ENCODE results near the gene C9orf57. TPM values are rescaled to one million over a fixed set of nuclear protein-coding genes. Genes with fewer than 3 reads are reported as not detected.

C9orf57 gene
- total and polyA plus RNA-seq, 9 of the 15 experiments (the other 6 are each of a cell fraction or from before 2014, with no cell fraction given), result not detected

DNA sequence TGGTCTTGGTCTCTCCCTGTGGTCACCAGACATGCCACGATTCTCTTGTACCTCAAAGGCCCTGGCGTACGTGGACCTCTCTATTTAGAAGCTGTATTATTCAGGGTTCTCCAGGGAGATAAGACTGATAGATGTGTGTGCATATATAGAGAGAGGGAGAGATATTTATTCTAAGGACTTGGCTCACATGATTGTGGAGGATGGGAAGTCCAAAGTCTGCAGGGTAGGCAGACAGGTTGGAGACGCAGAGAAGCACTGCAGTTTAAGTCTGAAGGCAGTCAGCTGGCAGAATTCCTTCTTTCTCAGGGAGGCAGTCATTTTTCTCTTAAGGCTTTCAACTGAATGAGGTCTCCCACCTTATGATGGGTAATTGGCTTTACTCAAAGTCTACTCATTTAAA lies 16.3 kb downstream of the C9orf57 start (continued):
- TF ChIP-seq, protein P1, sequence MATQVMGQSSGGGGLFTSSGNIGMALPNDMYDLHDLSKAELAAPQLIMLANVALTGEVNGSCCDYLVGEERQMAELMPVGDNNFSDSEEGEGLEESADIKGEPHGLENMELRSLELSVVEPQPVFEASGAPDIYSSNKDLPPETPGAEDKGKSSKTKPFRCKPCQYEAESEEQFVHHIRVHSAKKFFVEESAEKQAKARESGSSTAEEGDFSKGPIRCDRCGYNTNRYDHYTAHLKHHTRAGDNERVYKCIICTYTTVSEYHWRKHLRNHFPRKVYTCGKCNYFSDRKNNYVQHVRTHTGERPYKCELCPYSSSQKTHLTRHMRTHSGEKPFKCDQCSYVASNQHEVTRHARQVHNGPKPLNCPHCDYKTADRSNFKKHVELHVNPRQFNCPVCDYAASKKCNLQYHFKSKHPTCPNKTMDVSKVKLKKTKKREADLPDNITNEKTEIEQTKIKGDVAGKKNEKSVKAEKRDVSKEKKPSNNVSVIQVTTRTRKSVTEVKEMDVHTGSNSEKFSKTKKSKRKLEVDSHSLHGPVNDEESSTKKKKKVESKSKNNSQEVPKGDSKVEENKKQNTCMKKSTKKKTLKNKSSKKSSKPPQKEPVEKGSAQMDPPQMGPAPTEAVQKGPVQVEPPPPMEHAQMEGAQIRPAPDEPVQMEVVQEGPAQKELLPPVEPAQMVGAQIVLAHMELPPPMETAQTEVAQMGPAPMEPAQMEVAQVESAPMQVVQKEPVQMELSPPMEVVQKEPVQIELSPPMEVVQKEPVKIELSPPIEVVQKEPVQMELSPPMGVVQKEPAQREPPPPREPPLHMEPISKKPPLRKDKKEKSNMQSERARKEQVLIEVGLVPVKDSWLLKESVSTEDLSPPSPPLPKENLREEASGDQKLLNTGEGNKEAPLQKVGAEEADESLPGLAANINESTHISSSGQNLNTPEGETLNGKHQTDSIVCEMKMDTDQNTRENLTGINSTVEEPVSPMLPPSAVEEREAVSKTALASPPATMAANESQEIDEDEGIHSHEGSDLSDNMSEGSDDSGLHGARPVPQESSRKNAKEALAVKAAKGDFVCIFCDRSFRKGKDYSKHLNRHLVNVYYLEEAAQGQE (IDR thresholded peaks at IDR 0.05; ENCODE audit: borderline replicate concordance), result no peak
- TF ChIP-seq, protein P1 (CRISPR knock-in tag; IDR thresholded peaks at IDR 0.05; ENCODE audit: low read depth), result no peak
- TF ChIP-seq GTF2F1 (IDR thresholded peaks at IDR 0.05; ENCODE audit: low read depth, low read length), result no peak
- TF ChIP-seq ZNF785 (CRISPR knock-in tag; IDR thresholded peaks at IDR 0.05), result no peak
- no peak for TF ChIP-seq SOX6 (IDR thresholded peaks at IDR 0.05)
- no peak for TF ChIP-seq PHF20 (IDR thresholded peaks at IDR 0.05; ENCODE audit: partially characterized antibody)
- no peak for TF ChIP-seq ZNF239 (CRISPR knock-in tag; IDR thresholded peaks at IDR 0.05)
- TF ChIP-seq, protein P2, sequence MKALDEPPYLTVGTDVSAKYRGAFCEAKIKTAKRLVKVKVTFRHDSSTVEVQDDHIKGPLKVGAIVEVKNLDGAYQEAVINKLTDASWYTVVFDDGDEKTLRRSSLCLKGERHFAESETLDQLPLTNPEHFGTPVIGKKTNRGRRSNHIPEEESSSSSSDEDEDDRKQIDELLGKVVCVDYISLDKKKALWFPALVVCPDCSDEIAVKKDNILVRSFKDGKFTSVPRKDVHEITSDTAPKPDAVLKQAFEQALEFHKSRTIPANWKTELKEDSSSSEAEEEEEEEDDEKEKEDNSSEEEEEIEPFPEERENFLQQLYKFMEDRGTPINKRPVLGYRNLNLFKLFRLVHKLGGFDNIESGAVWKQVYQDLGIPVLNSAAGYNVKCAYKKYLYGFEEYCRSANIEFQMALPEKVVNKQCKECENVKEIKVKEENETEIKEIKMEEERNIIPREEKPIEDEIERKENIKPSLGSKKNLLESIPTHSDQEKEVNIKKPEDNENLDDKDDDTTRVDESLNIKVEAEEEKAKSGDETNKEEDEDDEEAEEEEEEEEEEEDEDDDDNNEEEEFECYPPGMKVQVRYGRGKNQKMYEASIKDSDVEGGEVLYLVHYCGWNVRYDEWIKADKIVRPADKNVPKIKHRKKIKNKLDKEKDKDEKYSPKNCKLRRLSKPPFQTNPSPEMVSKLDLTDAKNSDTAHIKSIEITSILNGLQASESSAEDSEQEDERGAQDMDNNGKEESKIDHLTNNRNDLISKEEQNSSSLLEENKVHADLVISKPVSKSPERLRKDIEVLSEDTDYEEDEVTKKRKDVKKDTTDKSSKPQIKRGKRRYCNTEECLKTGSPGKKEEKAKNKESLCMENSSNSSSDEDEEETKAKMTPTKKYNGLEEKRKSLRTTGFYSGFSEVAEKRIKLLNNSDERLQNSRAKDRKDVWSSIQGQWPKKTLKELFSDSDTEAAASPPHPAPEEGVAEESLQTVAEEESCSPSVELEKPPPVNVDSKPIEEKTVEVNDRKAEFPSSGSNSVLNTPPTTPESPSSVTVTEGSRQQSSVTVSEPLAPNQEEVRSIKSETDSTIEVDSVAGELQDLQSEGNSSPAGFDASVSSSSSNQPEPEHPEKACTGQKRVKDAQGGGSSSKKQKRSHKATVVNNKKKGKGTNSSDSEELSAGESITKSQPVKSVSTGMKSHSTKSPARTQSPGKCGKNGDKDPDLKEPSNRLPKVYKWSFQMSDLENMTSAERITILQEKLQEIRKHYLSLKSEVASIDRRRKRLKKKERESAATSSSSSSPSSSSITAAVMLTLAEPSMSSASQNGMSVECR (CRISPR knock-in tag; IDR thresholded peaks at IDR 0.05), result no peak
- TF ChIP-seq POLR3A (IDR thresholded peaks at IDR 0.05; ENCODE audit: borderline replicate concordance, extremely low read depth, insufficient read depth, insufficient read length), result no peak
- no peak for TF ChIP-seq EP400 (IDR thresholded peaks at IDR 0.05)
- TF ChIP-seq ZNF507 (tag; conservative IDR thresholded peaks at IDR 0.05), result no peak

Data from K562 (cell line).